ENCODE data around the gene PARL.

- TF ChIP-seq SMARCC2 (IDR thresholded peaks at IDR 0.05; ENCODE audit: low read depth), result no peak
- TF ChIP-seq NBN (IDR thresholded peaks at IDR 0.05; ENCODE audit: low read depth), result no peak
- no peak for TF ChIP-seq PTBP1 (IDR thresholded peaks at IDR 0.05; ENCODE audit: low read depth, low read length)
- TF ChIP-seq POLR2A (conservative IDR thresholded peaks at IDR 0.05), result no peak
- no peak for TF ChIP-seq HMG20A (CRISPR knock-in tag; conservative IDR thresholded peaks at IDR 0.05)
- TF ChIP-seq GATAD2B (IDR thresholded peaks at IDR 0.05; ENCODE audit: borderline replicate concordance), result no peak
- no peak for TF ChIP-seq CREB1 (IDR thresholded peaks at IDR 0.05)
- no peak for TF ChIP-seq CREB1 (CRISPR knock-in tag; IDR thresholded peaks at IDR 0.05)
- TF ChIP-seq RAD21 (CRISPR knock-in tag; conservative IDR thresholded peaks at IDR 0.05 in 1 of 2, IDR thresholded peaks at IDR 0.05 in 1 of 2), result no peak
- TF ChIP-seq CTCF (IDR thresholded peaks at IDR 0.05 in 2 of 3, conservative IDR thresholded peaks at IDR 0.05 in 1 of 3; ENCODE audit: insufficient read depth in 2 of 3, low read depth in 1 of 3, low read length in 3 of 3), result no peak
- no peak for TF ChIP-seq ATF2 (CRISPR knock-in tag; IDR thresholded peaks at IDR 0.05)
- no peak for TF ChIP-seq POLR2AphosphoS5 (IDR thresholded peaks at IDR 0.05; ENCODE audit: control insufficient read depth, insufficient read depth, low read depth, low read length)
- no peak for TF ChIP-seq KLF10 (CRISPR knock-in tag; IDR thresholded peaks at IDR 0.05)
Observed at GRCh38 chr3:183896610-183897009, 11.9 kb upstream of the PARL start.
